DND-41 (cell line): ENCODE data around the gene PRKAG2.

Source experiments
- ATAC-seq: fragments of 200-7000 bp; cut with Tn5 transposase; 3 replicates; pipeline ENCODE4 v1.9.1; 2021; ENCODE audit warnings: low read depth; ENCODE audit not compliant: insufficient read depth
- DNase-seq: peaks from one replicate; pipeline ENCODE4 v3.0.0-alpha.2; 2020
- H2AFZ ChIP-seq: 2 replicates; pipeline ENCODE4 v1.6.0; 2012; ENCODE audit warnings: low read depth, low read length
- H3K27ac ChIP-seq: 2 replicates; pipeline ENCODE4 v1.5.1; 2012; ENCODE audit warnings: low read length, inconsistent platforms
- H3K27me3 ChIP-seq: fragments of 200-600 bp; sonication (generic); 2 replicates; pipeline ENCODE4 v1.6.0; 2012; ENCODE audit warnings: low read length, mild to moderate bottlenecking, inconsistent platforms; ENCODE audit not compliant: insufficient read depth, poor library complexity
- H3K36me3 ChIP-seq: 2 replicates; pipeline ENCODE4 v1.5.1; 2012; ENCODE audit warnings: low read length, inconsistent platforms; ENCODE audit not compliant: insufficient read depth
- H3K4me1 ChIP-seq: 2 replicates; pipeline ENCODE4 v1.5.1; 2012; ENCODE audit warnings: mild to moderate bottlenecking, low read length; ENCODE audit not compliant: insufficient read depth
- H3K4me2 ChIP-seq: 2 replicates; pipeline ENCODE4 v1.6.0; 2012; ENCODE audit warnings: mild to moderate bottlenecking, moderate library complexity, low read length, inconsistent platforms; ENCODE audit not compliant: insufficient read depth
- H3K4me3 ChIP-seq, 2 experiments: fragments of 200-600 bp in 1 of 2; shearing (Covaris generic) in 1 of 2; 2 replicates each; pipeline ENCODE4 v1.5.1; 2012 to 2016; ENCODE audit warnings: inconsistent platforms in 2 of 2, low read length in 2 of 2, mild to moderate bottlenecking in 2 of 2, low read depth in 1 of 2, moderate library complexity in 1 of 2
- H3K79me2 ChIP-seq: 2 replicates; pipeline ENCODE4 v1.6.0; 2012; ENCODE audit warnings: low read length, inconsistent platforms; ENCODE audit not compliant: insufficient read depth
- H3K9ac ChIP-seq: 2 replicates; pipeline ENCODE4 v1.6.0; 2012; ENCODE audit warnings: low read depth, mild to moderate bottlenecking, inconsistent platforms, low read length, moderate library complexity
- H3K9me3 ChIP-seq: 2 replicates; pipeline ENCODE4 v1.5.1; 2012; ENCODE audit warnings: low read length, moderate library complexity, mild to moderate bottlenecking, inconsistent platforms; ENCODE audit not compliant: insufficient read depth, severe bottlenecking
- H4K20me1 ChIP-seq: 2 replicates; pipeline ENCODE4 v1.6.0; 2012; ENCODE audit warnings: low read length; ENCODE audit not compliant: insufficient read depth
- CTCF ChIP-seq: IDR thresholded peaks from 2 replicates; pipeline ENCODE4 v1.5.1; 2012; ENCODE audit warnings: borderline replicate concordance, low read length, moderate library complexity, mild to moderate bottlenecking; ENCODE audit not compliant: poor library complexity, severe bottlenecking; ENCODE audit errors: extremely low read depth
- EZH2 ChIP-seq: IDR thresholded peaks from 3 replicates; pipeline ENCODE4 v1.6.1; 2012; ENCODE audit warnings: borderline replicate concordance, low read depth, mild to moderate bottlenecking, moderate library complexity, low read length, inconsistent platforms; ENCODE audit not compliant: severe bottlenecking

PRKAG2 gene

GRCh38 chr7:151666886-151667285 is 210.0 kb downstream of the PRKAG2 start:
- Histone ChIP-seq H3K27ac (no peak overlapping the region), H2AFZ (no peak overlapping the region), H3K4me2 (no peak overlapping the region), H3K9ac (no peak overlapping the region), H3K4me3 (no peak overlapping the region), H3K27me3 (peaks cover 7% of the 10 kb centered on the region), H4K20me1 (peaks cover 2% of the 10 kb centered on the region; the same call in 1 of the 2 replicates), H3K36me3 (no peaks in the 10 kb centered on the region), H3K9me3 (no peaks in the 10 kb centered on the region), H3K79me2 (no peaks in the 10 kb centered on the region), H3K4me1 (no peaks in the 10 kb centered on the region)
- ATAC-seq: no peak
- DNase-seq: no peak
- TF ChIP-seq CTCF: no peak
- no peak for TF ChIP-seq EZH2

- Histone ChIP-seq H4K20me1 (peaks cover 2% of the 10 kb centered on the region; the same call in 1 of the 2 replicates), H2AFZ (no peak overlapping the region), H3K4me1 (no peaks in the 10 kb centered on the region), H3K9me3 (no peaks in the 10 kb centered on the region), H3K4me2 (no peak overlapping the region), H3K79me2 (no peaks in the 10 kb centered on the region), H3K36me3 (no peaks in the 10 kb centered on the region), H3K27ac (no peak overlapping the region), H3K4me3 (no peak overlapping the region), H3K27me3 (peaks cover 7% of the 10 kb centered on the region), H3K9ac (no peak overlapping the region)
- ATAC-seq (no peak), DNase-seq (no peak)
- no peak for TF ChIP-seq EZH2
These were observed 211.5 kb downstream of the PRKAG2 start for GRCh38 chr7:151665368-151665767.

- no peak overlapping the region for H3K4me2 ChIP-seq
These were observed 212.6 kb downstream of the PRKAG2 start for GRCh38 chr7:151664268-151664667.

More at GRCh38 chr7:151664268-151664667, 212.6 kb downstream of the PRKAG2 start:
- ATAC-seq (no peak), DNase-seq (no peak)
- Histone ChIP-seq H3K4me3 (no peak overlapping the region), H3K27ac (no peak overlapping the region), H3K4me1 (no peaks in the 10 kb centered on the region), H3K9ac (no peak overlapping the region), H3K79me2 (no peaks in the 10 kb centered on the region), H3K9me3 (no peaks in the 10 kb centered on the region), H2AFZ (no peak overlapping the region), H3K27me3 (peaks cover 9% of the 10 kb centered on the region), H3K36me3 (no peaks in the 10 kb centered on the region), H4K20me1 (no peaks in the 10 kb centered on the region)
- TF ChIP-seq CTCF (no peak), EZH2 (no peak)
